NOMO-1 treated with dmso at 0.1 percent for 144 hours (cell line): Measurements from ENCODE around the gene OPN1SW.

Source experiments
- DNase-seq: peaks from one replicate; lab custom pipeline; 2025; ENCODE audit not compliant: unreplicated experiment; lab: John Stamatoyannopoulos, UW

The OPN1SW gene

GRCh38 chr7:128734890-128735289 lies 40.7 kb downstream of the OPN1SW start:
- DNase-seq, result no peak

GRCh38 chr7:128733278-128733645 lies 42.3 kb downstream of the OPN1SW start:
- DNase-seq, result no peak

GRCh38 chr7:128732521-128733277 lies 42.9 kb downstream of the OPN1SW start:
- no peak for DNase-seq

- no peak for DNase-seq
These were observed 44.4 kb downstream of the OPN1SW start for GRCh38 chr7:128731184-128731583.

GRCh38 chr7:128729494-128729893 lies 46.1 kb downstream of the OPN1SW start:
- DNase-seq, result no peak

- no peak for DNase-seq
These were observed 47.0 kb downstream of the OPN1SW start for GRCh38 chr7:128728598-128728997.

- no peak for DNase-seq
These were observed 48.4 kb downstream of the OPN1SW start for GRCh38 chr7:128727239-128727638.

- DNase-seq, result no peak
These were observed 48.9 kb downstream of the OPN1SW start for GRCh38 chr7:128726737-128727072.

GRCh38 chr7:128726059-128726736 lies 49.4 kb downstream of the OPN1SW start:
- no peak for DNase-seq

- no peak for DNase-seq
These were observed 50.1 kb downstream of the OPN1SW start for GRCh38 chr7:128725531-128725930.

GRCh38 chr7:128724743-128725142 lies 50.9 kb downstream of the OPN1SW start:
- no peak for DNase-seq
